ENCODE results near the gene SF3A1. TPM values are rescaled to one million over a fixed set of nuclear protein-coding genes. Genes with fewer than 3 reads are reported as not detected.
A peak's percentile ranks its signal among the peaks of the same experiment; 100 is the strongest.

Gene SF3A1
- total and polyA plus RNA-seq, 2 of the 8 experiments (the other 6 are each of a cell fraction or from before 2014, with no cell fraction given), result 27.8 to 285 TPM

DNA sequence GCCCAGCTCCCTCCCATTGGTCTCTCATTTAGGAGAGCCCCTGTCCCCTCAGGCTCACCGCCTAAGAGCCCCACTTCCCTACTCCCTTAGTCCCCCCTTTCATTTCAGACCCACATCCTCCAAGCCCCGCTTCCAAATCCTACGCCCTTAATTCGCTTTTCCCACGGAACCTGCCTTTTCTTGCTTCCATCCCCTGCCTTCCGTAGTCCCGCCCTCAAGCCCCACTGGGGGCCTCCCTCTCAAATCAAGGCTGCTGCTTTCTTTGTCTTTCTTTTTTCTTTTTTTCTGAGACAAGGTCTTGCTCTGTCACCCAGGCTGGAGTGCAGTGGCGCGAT is 509 bp upstream of the SF3A1 start:
- peaks cover 17% of the 10 kb centered on the region for H3K79me1 ChIP-seq (ENCODE audit: low read depth, low read length)
- H3K23me2 ChIP-seq (ENCODE audit: low read depth, low read length), result peaks cover 2% of the 10 kb centered on the region; the same call in 1 of the 2 replicates
- H2BK15ac ChIP-seq (ENCODE audit: low read length), result no peak overlapping the region; the same call in 1 of the 2 replicates
- whole genome bisulfite sequencing, 2 experiments (ENCODE audit: extremely low coverage in 1 of 2, insufficient coverage in 1 of 2, insufficient read length in 1 of 2, insufficient replicate concordance in 2 of 2, low coverage in 1 of 2, low lambda C conversion rate in 2 of 2, missing lambda C conversion rate in 1 of 2), result 2% methylated on average over 9 of the region's 9 CpGs; no CpG with 5 or more reads in 1 of the 2 experiments
- H2BK20ac ChIP-seq (ENCODE audit: low read length), result no peak overlapping the region
- H3K27me3 ChIP-seq (replicated peaks in 1 of 4; ENCODE audit: control insufficient read depth in 3 of 4, extremely low read depth in 1 of 4, insufficient read depth in 3 of 4, low read length in 3 of 4), result no peaks in the 10 kb centered on the region
- peaks cover 7 to 11% of the 10 kb centered on the region in 2 experiments for H4K20me1 ChIP-seq (replicated peaks in 1 of 2; ENCODE audit: control insufficient read depth in 1 of 2, insufficient read depth in 2 of 2, low read length in 2 of 2)
- H3K23ac ChIP-seq (ENCODE audit: insufficient read length), result no peak overlapping the region
- peak overlapping the region; percentile 68; the same call in 1 of the 2 replicates for H2BK5ac ChIP-seq (ENCODE audit: low read depth, low read length)
- TF ChIP-seq ASH2L (IDR thresholded peaks at IDR 0.05; ENCODE audit: low read length) (no peak), SP1 (IDR thresholded peaks at IDR 0.05; ENCODE audit: low read depth, low read length) (0 out of 2 replicates have a peak, but pooled peaks have one; percentile 30), RAD21 (IDR thresholded peaks at IDR 0.05 in 1 of 2, conservative IDR thresholded peaks at IDR 0.05 in 1 of 2; ENCODE audit: low read depth in 2 of 2, low read length in 2 of 2) (no peak), HDAC2 (IDR thresholded peaks at IDR 0.05; ENCODE audit: borderline replicate concordance in 1 of 2, low read depth in 2 of 2, low read length in 2 of 2) (peak in 1 of 2 experiments; percentile 23; a peak in 1 of 4 replicates), KDM1A (IDR thresholded peaks at IDR 0.05; ENCODE audit: borderline replicate concordance, low read length) (no peak), JUN (IDR thresholded peaks at IDR 0.05; ENCODE audit: low read depth, low read length) (no peak)
- peak overlapping the region; percentile 61 to 70 for H3K4me2 ChIP-seq (ENCODE audit: insufficient read depth in 1 of 2, low read depth in 2 of 2, low read length in 2 of 2)
- DNase-seq (ENCODE audit: low read depth in 1 of 2, low spot score in 2 of 2), result no peak
- peak overlapping the region; percentile 73 for H2AFZ ChIP-seq (ENCODE audit: low read length)
- no peak overlapping the region for H3K14ac ChIP-seq (ENCODE audit: insufficient read length)
- peak overlapping the region; percentile 93 for H3K27ac ChIP-seq (ENCODE audit: low read depth, low read length)
- POLR2A ChIA-PET (ENCODE audit: partially characterized antibody), result interaction anchor here (0.7 to 11.5 kb wide), 26 partner anchors 9 to 1032 kb away, joined by 3 to 129 read pairs (median 5); partner anchors contain the start of genes CASTOR1, MTFP1, RNF215 and SEC14L2
- no peak for FAIRE-seq
- H3K56ac ChIP-seq (replicated peaks; ENCODE audit: insufficient read length, low read depth, low read length), result no peak overlapping the region
- peaks cover 4 to 12% (median 9%) of the 10 kb centered on the region in 4 experiments; a peak in 6 of 8 replicates for H3K36me3 ChIP-seq (ENCODE audit: control insufficient read depth in 2 of 4, insufficient read depth in 4 of 4, low read length in 3 of 4)
- H4K5ac ChIP-seq (ENCODE audit: insufficient read length, low read depth, low read length), result no peak overlapping the region
- H3K9ac ChIP-seq (replicated peaks in 1 of 4; ENCODE audit: extremely low read depth in 1 of 4, low read depth in 3 of 4, low read length in 3 of 4), result peak overlapping the region in 3 of 4 experiments; percentile 73 to 97 (median 92); a peak in 6 of 7 replicates
- CTCF ChIA-PET (ENCODE audit: partially characterized antibody), result interaction anchor here (0.8 to 2.1 kb wide), 5 partner anchors 30 to 74 kb away, joined by 3 to 9 read pairs (median 3); partner anchors contain the start of gene TBC1D10A
- no peaks in the 10 kb centered on the region for H3K9me3 ChIP-seq (ENCODE audit: insufficient read depth in 2 of 2, low read depth in 1 of 2, low read length in 1 of 2)
- H2AK5ac ChIP-seq (ENCODE audit: low read depth, low read length), result no peak overlapping the region
- peak overlapping the region; percentile 78; the same call in 1 of the 2 replicates for H3K18ac ChIP-seq (ENCODE audit: extremely low read depth, low read length)
- H3K4ac ChIP-seq (replicated peaks; ENCODE audit: insufficient read length, low read depth, low read length), result no peak overlapping the region
- H4K91ac ChIP-seq (replicated peaks; ENCODE audit: insufficient read length, low read length), result no peak overlapping the region
- 0 out of 2 replicates have a peak overlapping the region, but pooled peaks have one; percentile 33 for H2BK12ac ChIP-seq (ENCODE audit: low read depth, low read length)
- peaks cover 2 to 11% (median 4%) of the 10 kb centered on the region in 4 experiments for H3K4me1 ChIP-seq (replicated peaks in 1 of 4; ENCODE audit: control insufficient read depth in 3 of 4, insufficient read depth in 4 of 4, low read length in 3 of 4)
- peaks cover 15 to 40% of the 10 kb centered on the region in 2 experiments for H3K79me2 ChIP-seq (ENCODE audit: control insufficient read depth in 1 of 2, insufficient read depth in 2 of 2, low read length in 2 of 2)
- H2BK120ac ChIP-seq (replicated peaks; ENCODE audit: low read depth, low read length), result no peak overlapping the region
- peak overlapping the region; percentile 35 for H4K8ac ChIP-seq (ENCODE audit: extremely low read depth, insufficient read depth, low read length)
- peak overlapping the region; percentile 78 to 93 (median 91) for H3K4me3 ChIP-seq (ENCODE audit: extremely low read depth in 1 of 4, insufficient read depth in 2 of 4, low read depth in 3 of 4, low read length in 4 of 4)
